T-helper 2 cell treated with Interferon-gamma antibody and Interleukin-4, amounts not matched to agents 5 μg/mL and 100 μg/mL, for 36 hours (primary cell): ENCODE results near the gene SHTN1.

ENCODE experiments used
- DNase-seq: peaks from one replicate; pipeline ENCODE4 v3.0.0; 2021; ENCODE audit warnings: low spot score
- H3K27ac Mint-ChIP-seq: one replicate; pipeline ENCODE4 v1.8.0; 2021; ENCODE audit warnings: mild to moderate bottlenecking, mixed read lengths
- H3K27me3 Mint-ChIP-seq: one replicate; pipeline ENCODE4 v1.8.0; 2021; ENCODE audit warnings: low read depth, mixed read lengths
- H3K36me3 Mint-ChIP-seq: one replicate; pipeline ENCODE4 v1.8.0; 2021; ENCODE audit warnings: low read depth, mixed read lengths
- H3K4me1 Mint-ChIP-seq: one replicate; pipeline ENCODE4 v1.8.0; 2021; ENCODE audit warnings: low read depth, mixed read lengths
- H3K4me3 Mint-ChIP-seq: one replicate; pipeline ENCODE4 v1.8.0; 2022; ENCODE audit warnings: mild to moderate bottlenecking, moderate library complexity, mixed read lengths
- H3K9me3 Mint-ChIP-seq: one replicate; pipeline ENCODE4 v1.8.0; 2021; ENCODE audit warnings: mixed read lengths

SHTN1 gene

DNA sequence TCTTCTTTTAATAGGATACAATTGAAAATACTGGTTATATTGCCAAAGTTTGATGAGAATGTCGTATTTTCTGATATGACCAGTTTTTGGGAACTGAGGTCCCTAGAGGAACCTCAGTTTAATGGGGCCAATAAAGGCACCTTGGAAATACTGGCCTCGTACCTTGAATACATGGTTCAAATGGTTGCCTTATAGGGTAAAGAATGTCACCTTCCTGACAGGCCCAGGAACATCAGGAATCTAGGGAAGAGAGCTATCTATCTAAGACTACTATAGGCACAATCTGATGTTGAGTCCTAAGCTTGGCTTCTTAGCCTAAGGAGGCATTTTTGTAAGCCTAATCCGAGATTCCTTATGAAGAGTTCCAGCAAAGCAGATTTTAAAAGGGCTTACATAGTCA lies 9.3 kb downstream of the SHTN1 start:
- no peaks in the 10 kb centered on the region for H3K9me3 Mint-ChIP-seq

DNA sequence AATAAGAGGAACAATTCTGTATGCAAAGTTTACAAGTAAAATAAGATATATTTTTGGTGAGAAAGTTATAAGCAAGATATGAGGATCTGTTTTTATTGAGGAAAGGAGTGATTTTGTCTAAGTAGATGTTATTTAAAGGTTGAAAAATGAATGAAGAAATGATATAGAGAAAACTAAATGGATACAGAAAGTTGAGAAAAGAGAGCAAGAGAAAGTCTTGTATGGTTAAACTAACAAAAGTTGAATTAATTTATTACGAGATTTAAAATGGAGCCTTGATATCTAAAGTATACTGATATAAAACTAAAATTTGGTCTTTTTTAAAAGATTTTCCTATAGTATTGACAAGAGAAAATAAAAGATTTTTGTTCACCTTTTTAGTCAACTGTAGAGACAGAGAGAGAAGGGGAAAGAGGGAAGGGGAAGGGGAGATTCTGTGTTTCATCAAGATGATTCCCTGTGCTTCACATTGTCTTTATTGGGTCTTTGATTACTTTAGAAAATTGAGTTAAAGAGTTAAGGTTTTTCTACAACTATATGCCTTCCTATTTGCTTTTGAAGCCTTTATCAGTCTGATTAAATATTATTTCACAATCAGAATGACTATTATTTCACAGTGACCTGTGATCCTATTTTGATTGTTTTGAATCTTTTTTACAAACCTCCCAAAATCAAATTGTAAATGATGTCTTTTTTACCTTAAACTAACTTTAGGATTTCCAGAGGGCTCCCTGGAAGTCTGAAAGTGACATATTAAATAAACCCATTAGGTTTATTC lies 10.7 kb downstream of the SHTN1 start:
- H3K4me3 Mint-ChIP-seq: no peak overlapping the region
- H3K27ac Mint-ChIP-seq: no peak overlapping the region
- H3K9me3 Mint-ChIP-seq: no peaks in the 10 kb centered on the region
- H3K36me3 Mint-ChIP-seq: no peaks in the 10 kb centered on the region
- no peaks in the 10 kb centered on the region for H3K4me1 Mint-ChIP-seq
- peaks cover 7% of the 10 kb centered on the region for H3K27me3 Mint-ChIP-seq
- no peak for DNase-seq

More for the DNA sequence above, 9.3 kb downstream of the SHTN1 start:
- Mint-ChIP-seq H3K4me3 (no peak overlapping the region), H3K27me3 (peaks cover 7% of the 10 kb centered on the region), H3K36me3 (no peaks in the 10 kb centered on the region), H3K27ac (no peak overlapping the region), H3K4me1 (no peaks in the 10 kb centered on the region)
- no peak for DNase-seq

GRCh38 chr10:116993610-116994009 lies 11.4 kb downstream of the SHTN1 start:
- Mint-ChIP-seq H3K9me3 (no peaks in the 10 kb centered on the region), H3K4me1 (no peaks in the 10 kb centered on the region), H3K27ac (no peak overlapping the region), H3K27me3 (peaks cover 7% of the 10 kb centered on the region), H3K4me3 (no peak overlapping the region), H3K36me3 (no peaks in the 10 kb centered on the region)
- no peak for DNase-seq

- Mint-ChIP-seq H3K4me3 (no peak overlapping the region), H3K9me3 (no peaks in the 10 kb centered on the region)
- no peak for DNase-seq
Observed at GRCh38 chr10:116992183-116992582, 12.8 kb downstream of the SHTN1 start.

GRCh38 chr10:116990276-116990800 lies 14.6 kb downstream of the SHTN1 start:
- no peak for DNase-seq
- Mint-ChIP-seq H3K4me1 (no peaks in the 10 kb centered on the region), H3K36me3 (no peaks in the 10 kb centered on the region), H3K27ac (no peak overlapping the region), H3K4me3 (no peak overlapping the region), H3K9me3 (no peaks in the 10 kb centered on the region), H3K27me3 (peaks cover 3% of the 10 kb centered on the region)

More at GRCh38 chr10:116992183-116992582, 12.8 kb downstream of the SHTN1 start:
- no peaks in the 10 kb centered on the region for H3K36me3 Mint-ChIP-seq
- peaks cover 7% of the 10 kb centered on the region for H3K27me3 Mint-ChIP-seq
- H3K4me1 Mint-ChIP-seq: no peaks in the 10 kb centered on the region
- H3K27ac Mint-ChIP-seq: no peak overlapping the region

GRCh38 chr10:116989439-116989838 lies 15.5 kb downstream of the SHTN1 start:
- DNase-seq: no peak
- H3K36me3 Mint-ChIP-seq: no peaks in the 10 kb centered on the region
- H3K4me1 Mint-ChIP-seq: no peaks in the 10 kb centered on the region
- no peaks in the 10 kb centered on the region for H3K9me3 Mint-ChIP-seq
- H3K27ac Mint-ChIP-seq: no peak overlapping the region
- no peaks in the 10 kb centered on the region for H3K27me3 Mint-ChIP-seq
- no peak overlapping the region for H3K4me3 Mint-ChIP-seq

DNA sequence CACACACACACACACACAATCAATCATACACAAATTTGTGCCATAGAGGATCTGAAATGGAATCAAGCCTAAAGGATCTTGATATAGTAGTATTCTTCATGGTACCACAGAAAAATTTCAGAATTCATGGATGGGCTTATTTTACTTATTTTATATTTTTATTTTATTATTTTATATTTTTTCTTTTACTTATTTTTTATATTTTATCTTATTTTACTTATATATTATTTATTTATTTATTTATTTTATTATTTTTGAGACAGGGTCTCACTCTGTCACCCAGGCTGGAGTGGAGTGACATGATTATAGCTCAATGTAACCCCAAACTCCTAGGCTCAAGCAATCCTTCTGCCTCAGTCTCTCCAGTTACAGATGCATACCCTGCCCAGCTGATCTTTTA lies 16.7 kb downstream of the SHTN1 start:
- no peaks in the 10 kb centered on the region for H3K36me3 Mint-ChIP-seq
- H3K4me1 Mint-ChIP-seq: no peaks in the 10 kb centered on the region
- H3K4me3 Mint-ChIP-seq: no peak overlapping the region
- H3K27ac Mint-ChIP-seq: no peak overlapping the region
- no peaks in the 10 kb centered on the region for H3K9me3 Mint-ChIP-seq
- H3K27me3 Mint-ChIP-seq: no peaks in the 10 kb centered on the region
- no peak for DNase-seq

GRCh38 chr10:116985611-116986010 lies 19.4 kb downstream of the SHTN1 start:
- Mint-ChIP-seq H3K4me3 (no peak overlapping the region), H3K9me3 (no peaks in the 10 kb centered on the region), H3K27ac (no peak overlapping the region), H3K4me1 (no peaks in the 10 kb centered on the region), H3K27me3 (no peaks in the 10 kb centered on the region), H3K36me3 (no peaks in the 10 kb centered on the region)
- no peak for DNase-seq

- Mint-ChIP-seq H3K27me3 (no peaks in the 10 kb centered on the region), H3K4me1 (no peaks in the 10 kb centered on the region), H3K36me3 (no peaks in the 10 kb centered on the region), H3K27ac (no peak overlapping the region), H3K9me3 (no peaks in the 10 kb centered on the region), H3K4me3 (no peak overlapping the region)
- no peak for DNase-seq
Observed at GRCh38 chr10:116984202-116984990, 20.6 kb downstream of the SHTN1 start.

DNA sequence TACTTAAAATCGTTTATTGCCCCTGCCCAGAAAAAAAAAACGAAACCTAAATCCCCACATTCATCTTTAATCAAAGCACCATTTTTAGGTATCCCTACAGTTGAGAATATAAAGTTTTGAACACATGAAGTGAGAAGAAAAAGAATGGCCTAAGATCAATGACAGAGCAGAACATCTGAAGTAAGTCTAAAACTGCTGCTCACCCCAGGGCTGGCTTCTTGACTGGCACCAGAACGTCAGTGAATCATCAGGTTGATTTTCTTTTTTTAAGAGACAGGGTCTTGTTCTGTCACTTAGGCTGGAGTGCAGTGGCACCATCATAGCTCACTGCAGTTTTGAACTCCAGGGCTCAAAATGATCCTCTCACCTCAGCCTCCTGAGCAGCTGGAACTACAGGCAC lies 24.9 kb downstream of the SHTN1 start:
- Mint-ChIP-seq H3K9me3 (no peaks in the 10 kb centered on the region), H3K36me3 (no peaks in the 10 kb centered on the region), H3K27ac (no peak overlapping the region), H3K27me3 (no peaks in the 10 kb centered on the region), H3K4me3 (no peak overlapping the region), H3K4me1 (no peaks in the 10 kb centered on the region)
- DNase-seq: no peak

GRCh38 chr10:116978901-116979300 lies 26.1 kb downstream of the SHTN1 start:
- Mint-ChIP-seq H3K27me3 (no peaks in the 10 kb centered on the region), H3K9me3 (no peaks in the 10 kb centered on the region), H3K4me1 (no peaks in the 10 kb centered on the region), H3K36me3 (no peaks in the 10 kb centered on the region), H3K27ac (no peak overlapping the region), H3K4me3 (no peak overlapping the region)
- DNase-seq: no peak

- no peaks in the 10 kb centered on the region for H3K4me1 Mint-ChIP-seq
- no peak overlapping the region for H3K4me3 Mint-ChIP-seq
- no peaks in the 10 kb centered on the region for H3K36me3 Mint-ChIP-seq
- no peaks in the 10 kb centered on the region for H3K9me3 Mint-ChIP-seq
- no peak for DNase-seq
- no peaks in the 10 kb centered on the region for H3K27me3 Mint-ChIP-seq
- H3K27ac Mint-ChIP-seq: no peak overlapping the region
Observed at GRCh38 chr10:116974456-116975005, 30.5 kb downstream of the SHTN1 start.

GRCh38 chr10:116973946-116974455 lies 31.0 kb downstream of the SHTN1 start:
- Mint-ChIP-seq H3K36me3 (no peaks in the 10 kb centered on the region), H3K27me3 (no peaks in the 10 kb centered on the region), H3K4me1 (no peaks in the 10 kb centered on the region), H3K27ac (no peak overlapping the region), H3K4me3 (no peak overlapping the region), H3K9me3 (no peaks in the 10 kb centered on the region)
- DNase-seq: no peak

DNA sequence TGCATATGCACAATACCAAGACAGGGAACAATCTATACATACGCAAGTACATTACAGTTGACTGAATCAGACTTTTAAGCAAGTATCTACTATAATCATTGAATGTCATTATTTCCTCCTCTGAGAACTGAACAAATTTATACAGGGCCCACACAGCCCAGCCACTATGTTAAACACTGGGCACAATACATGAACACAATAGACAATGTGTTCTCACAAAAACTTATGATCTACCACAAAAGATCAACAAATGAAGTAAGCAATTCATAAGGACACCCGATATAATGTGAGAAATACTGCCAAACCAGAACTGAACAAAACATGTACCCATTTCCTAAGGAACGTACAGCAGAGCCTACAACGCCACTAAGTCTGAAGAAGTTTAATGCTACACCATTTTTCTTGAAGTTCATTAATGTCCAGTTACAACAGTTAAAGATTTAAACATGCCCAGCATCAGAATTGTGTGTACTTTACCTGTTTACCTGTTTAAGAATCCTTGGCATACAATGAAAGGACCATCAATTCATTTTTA lies 31.5 kb downstream of the SHTN1 start:
- H3K4me1 Mint-ChIP-seq: no peaks in the 10 kb centered on the region
- no peak overlapping the region for H3K27ac Mint-ChIP-seq
- no peak for DNase-seq
- H3K9me3 Mint-ChIP-seq: no peaks in the 10 kb centered on the region
- no peaks in the 10 kb centered on the region for H3K36me3 Mint-ChIP-seq
- H3K4me3 Mint-ChIP-seq: no peak overlapping the region
- H3K27me3 Mint-ChIP-seq: no peaks in the 10 kb centered on the region
